Cerebellar cortex (tissue), 1 donor: ENCODE results near the gene FAM83E.
"Not testable (repeated sequence)": the region's sequence is repeated elsewhere in the genome, so short reads cannot be mapped to it uniquely, and the experiment has no call there.

Experiments used
- DNase-seq: peaks from one replicate; pipeline ENCODE4 v3.0.0-alpha.2; 2015; ENCODE audit warnings: low spot score

The FAM83E gene

GRCh38 chr19:48614436-48615230 is at the start of gene FAM83E:
Gene FAM83E, minus strand, starts transcription at chr19:48615076. Its CDS starts 1,704 bp downstream, at chr19:48613372.
- no peak for DNase-seq

- no peak for DNase-seq
Measured at GRCh38 chr19:48664476-48664875, 49.6 kb upstream of the FAM83E start.

- DNase-seq, result no peak
Measured at GRCh38 chr19:48663667-48664066, 48.8 kb upstream of the FAM83E start.

DNA sequence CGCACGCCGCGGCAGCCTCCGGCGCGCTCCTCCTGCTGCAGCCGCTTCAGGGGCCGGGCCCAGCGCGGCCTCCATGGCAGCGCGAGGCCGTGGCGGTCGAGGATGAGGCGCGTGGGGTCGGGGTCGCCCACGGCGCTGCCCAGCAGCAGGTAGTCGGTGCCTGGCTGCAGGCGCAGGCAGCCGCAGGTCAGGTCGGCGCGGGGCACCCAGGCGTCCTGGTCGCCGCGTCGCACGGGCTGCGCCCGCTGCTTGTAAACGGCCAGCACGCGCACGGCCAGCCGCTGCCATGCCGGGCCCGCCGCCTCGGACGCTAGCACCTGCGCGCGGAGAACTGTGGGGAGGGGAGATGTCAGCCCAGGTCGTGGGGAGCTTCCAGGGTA is 46.8 kb upstream of the FAM83E start:
- DNase-seq, result no peak

- DNase-seq, result peak; percentile 97
Measured at GRCh38 chr19:48660852-48661710, 46.2 kb upstream of the FAM83E start.

DNA sequence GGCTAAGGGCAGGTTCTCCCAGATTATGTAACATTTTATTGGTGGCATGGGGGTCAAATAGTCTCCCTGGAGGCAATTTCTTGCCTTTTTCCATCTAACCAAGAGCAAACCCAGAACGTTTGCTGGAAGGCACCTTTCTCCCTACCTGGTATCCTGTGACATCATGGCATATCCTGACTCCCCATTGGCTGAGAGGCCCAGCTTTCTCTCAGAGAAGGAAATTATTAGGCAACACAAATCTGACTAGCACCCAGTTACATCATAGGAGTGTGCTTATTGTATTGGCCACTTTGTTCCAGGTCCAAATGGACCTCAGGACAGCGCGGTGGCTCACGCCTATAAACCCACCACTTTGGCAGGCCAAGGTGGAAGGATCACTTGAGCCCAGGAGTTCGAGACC is 44.9 kb upstream of the FAM83E start:
- DNase-seq, result peak; percentile 65

DNA sequence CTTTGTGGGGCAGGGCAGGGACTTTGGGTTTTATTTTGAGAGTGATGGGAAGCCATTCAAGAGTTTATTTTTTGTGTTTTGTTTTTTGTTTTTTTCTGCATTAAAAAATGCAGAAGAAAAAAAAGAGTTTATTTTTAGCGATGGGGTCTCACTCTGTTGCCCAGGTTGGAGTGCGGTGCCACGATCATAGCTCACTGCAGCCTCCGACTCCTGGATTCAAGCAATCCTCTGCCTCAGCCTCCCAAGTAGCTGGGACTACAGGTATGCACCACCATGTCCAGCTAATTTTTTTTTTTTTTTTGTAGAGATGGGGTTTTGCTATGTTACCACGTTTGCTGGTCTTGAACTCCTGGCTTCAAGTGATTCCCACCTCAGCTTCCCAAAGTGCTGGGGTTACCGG is 43.6 kb upstream of the FAM83E start:
- no peak for DNase-seq

GRCh38 chr19:48657828-48658227 is 43.0 kb upstream of the FAM83E start:
- DNase-seq, result not testable (repeated sequence)

- DNase-seq, result peak; percentile 36
Measured at GRCh38 chr19:48656840-48657474, 42.1 kb upstream of the FAM83E start.

- DNase-seq, result no peak
Measured at GRCh38 chr19:48654299-48655059, 39.6 kb upstream of the FAM83E start.

DNA sequence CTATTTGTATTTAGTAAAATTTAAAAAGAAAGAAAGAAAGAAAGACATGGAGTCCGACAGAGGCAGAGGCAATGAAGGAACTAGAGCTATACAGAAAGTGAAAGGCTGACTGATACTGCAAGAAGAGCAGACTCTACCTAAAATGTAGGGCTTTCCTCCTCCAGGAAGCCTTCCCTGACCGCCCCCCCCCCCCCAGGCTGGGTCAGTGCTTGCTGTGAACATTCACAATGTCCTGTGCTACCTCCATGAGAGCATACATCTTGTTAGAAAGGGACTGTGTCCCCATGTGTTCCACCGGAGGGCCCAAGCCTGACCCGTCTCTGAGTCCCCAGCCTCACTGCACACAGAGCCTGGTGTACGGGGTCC is 36.8 kb upstream of the FAM83E start:
- DNase-seq, result no peak

- no peak for DNase-seq
Measured at GRCh38 chr19:48650974-48651682, 36.3 kb upstream of the FAM83E start.

GRCh38 chr19:48648134-48648533 is 33.3 kb upstream of the FAM83E start:
- peak; percentile 86 for DNase-seq

DNA sequence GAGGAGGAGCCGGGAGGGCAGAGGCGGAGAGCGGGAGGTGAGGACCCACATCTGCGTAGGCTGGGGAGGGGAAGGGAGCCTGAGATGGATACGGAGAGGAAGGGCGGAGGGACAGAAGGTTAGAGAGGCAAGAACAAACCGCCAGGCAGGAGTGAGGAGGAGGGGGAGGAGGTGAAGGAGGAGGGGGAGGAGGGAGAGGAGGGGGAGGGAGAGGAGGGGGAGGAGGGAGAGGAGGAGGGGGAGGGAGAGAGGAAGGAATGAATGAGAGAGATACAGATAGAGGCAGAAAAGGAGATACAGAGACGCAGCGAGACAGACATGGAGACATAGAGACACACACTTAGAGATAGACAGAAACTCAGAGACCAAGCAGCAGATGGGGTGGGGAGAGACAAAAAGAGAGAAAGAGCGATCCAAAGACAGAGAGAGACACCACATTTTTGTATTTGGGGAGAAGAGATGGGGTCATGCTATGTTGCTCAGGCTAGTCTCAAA is 31.9 kb upstream of the FAM83E start:
- DNase-seq, result no peak

DNA sequence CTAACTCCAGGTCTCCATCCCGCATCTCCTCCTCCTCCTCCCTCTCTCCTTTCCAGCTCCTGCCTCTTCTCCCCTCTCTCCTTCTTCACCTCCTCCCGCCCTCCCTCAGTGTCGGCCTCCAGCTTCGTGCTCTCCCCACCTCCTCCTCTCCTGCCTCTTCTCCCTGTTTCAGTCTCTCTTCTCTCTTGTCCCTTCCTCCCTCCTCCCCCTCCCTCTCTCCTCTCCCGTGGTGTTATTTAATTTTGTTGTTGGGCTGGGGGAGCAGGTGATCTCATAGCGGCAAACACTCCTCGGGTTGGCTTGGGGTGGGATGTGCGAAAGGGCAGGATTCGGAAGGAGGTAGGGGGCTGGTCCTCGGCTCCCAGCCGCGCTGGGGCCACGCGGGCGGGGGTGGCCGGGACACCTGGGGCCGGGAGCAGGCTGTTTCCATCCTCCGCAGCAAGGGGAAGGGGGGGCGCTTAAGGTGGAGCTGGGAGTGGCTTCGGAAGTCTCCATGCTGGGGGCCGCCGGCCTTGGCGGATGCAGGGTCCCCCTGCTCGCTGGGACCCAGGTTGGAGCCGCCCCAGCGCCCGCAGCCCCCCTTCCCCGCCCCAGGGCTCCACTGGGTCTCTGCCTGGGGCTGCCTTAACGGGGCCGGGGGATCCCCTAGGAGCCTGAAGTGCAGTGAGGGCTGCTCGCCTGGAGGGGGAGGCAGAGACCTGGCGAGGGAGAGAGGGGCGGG is 31.3 kb upstream of the FAM83E start, which contains the start of gene CA11:
Gene CA11 (minus strand): TSS at position 187 of the 721 bp plus-strand sequence. CDS start 555 bp downstream, outside the sequence.
- DNase-seq, result peak; percentile 96

DNA sequence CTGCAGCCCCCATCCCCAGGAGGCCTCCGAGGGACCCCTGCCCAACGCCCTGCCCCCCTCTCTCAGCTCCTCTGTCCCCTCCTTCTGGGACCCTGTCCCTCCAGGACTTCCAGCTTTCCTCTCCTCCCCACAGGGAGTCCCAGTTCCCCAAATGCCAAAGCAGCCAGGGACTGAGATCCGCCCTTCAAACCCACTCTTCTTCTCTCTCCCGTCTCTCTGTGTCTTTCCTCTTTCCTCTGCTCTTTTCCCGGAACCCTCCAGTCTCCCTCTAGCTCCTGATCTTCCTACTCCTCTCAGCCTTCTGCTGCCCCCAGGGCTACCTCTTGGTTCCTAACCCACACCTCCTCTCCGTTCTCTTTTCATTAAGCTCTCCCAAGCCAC is 30.7 kb upstream of the FAM83E start:
- no peak for DNase-seq

DNA sequence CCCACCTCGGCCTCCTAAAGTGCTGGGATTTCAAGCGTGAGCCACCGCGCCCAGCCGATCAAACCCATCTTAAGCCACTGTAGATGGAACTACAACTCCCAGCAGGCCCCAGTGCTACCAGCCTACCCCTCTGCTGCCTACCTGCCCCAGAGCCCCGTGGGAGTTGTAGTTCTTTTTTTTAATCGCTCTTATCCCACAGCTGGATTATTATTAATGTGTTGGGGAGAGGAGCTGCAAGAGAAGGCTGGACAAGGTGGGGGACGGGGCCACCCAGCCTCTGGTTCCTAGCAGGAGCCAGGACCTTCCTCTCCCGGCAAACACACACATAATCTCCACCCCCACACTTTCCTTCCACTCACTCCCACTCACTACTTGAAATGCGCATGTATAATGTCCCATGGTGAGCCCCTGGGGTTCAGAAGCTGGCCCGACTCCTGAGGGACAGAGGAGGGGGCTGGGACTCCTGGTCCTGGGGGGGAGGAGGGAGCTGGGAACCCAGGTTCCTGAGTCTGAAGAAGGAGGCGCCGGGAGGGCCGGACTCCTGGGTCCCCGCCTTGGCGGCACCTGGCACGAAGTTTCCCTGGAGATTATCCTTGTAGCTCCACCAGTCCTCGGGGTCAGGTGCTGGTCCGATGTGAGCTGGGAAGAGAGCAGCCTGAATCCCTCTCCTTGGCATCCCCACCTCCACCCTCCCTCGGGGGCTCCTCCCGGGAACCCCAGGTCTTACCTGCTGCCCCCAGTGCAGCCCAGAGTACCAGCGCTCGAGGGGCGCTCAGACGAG is 30.2 kb upstream of the FAM83E start:
- peak; percentile 95 for DNase-seq

DNA sequence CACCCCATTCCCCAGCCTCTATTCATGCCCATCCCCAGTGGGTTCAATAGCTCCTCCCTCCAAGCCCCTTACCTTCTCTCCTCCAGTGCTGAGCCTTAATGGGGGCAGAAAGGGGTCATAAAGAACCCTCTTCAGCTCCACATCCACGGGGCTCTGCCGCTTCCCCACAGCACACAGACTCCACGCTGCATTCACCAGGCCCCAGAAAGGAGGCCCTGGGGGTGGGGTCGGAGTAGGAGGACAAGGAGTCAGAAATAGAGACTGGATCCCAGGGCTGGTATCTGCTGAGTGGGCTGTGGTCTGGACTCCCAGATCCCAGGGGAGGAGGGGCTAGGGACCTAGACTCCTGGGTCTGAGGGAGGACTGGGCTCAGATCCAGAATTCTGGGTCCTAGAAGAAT is 29.5 kb upstream of the FAM83E start:
- no peak for DNase-seq

- DNase-seq, result no peak
Measured at GRCh38 chr19:48642862-48643261, 28.0 kb upstream of the FAM83E start.

DNA sequence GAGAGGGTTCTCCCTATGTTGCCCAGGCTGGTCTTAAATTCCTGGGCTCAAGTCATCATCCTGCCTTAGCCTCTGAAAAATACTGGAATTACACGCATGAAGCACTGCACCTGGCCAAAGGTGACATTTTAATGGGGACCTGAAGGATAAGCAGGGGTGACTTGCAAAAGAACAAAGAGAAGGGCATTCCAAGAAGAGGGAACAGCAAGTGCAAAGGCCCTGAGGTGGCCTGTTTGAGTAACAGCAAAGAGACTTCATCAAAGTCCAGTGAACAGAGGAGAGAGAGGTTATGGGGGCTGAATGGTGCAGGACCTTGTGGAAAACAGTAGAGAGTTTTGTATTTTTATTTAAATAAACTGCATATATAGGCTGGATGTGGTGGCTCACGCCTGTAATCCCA is 27.0 kb upstream of the FAM83E start:
- no peak for DNase-seq
